ENCODE results near the gene ERC2. TPM values are rescaled to one million over a fixed set of nuclear protein-coding genes. Genes with fewer than 3 reads are reported as not detected.
A peak's percentile ranks its signal among the peaks of the same experiment; 100 is the strongest.

The ERC2 gene
- total RNA-seq, 6 donors from 2014 or later = 0.67 to 14.7 (median 1.3) TPM

- Histone ChIP-seq H3K36me3 (no peaks in the 10 kb centered on the region), H3K4me3 (peak overlapping the region; percentile 52 to 85 (median 67)), H3K4me1 (peaks cover 19 to 65% (median 36%) of the 10 kb centered on the region in 4 donors), H3K27ac (peak overlapping the region; percentile 65 to 82 (median 78)), H3K27me3 (peaks cover 0 to 16% (median 3%) of the 10 kb centered on the region in 4 donors), H3K9me3 (no peaks in the 10 kb centered on the region)
- peak; percentile 78 to 93 for DNase-seq
- WGBS, 2 donors = 2 to 3% methylated on average over 19 to 48 of the region's 49 CpGs
- TF ChIP-seq POLR2A (IDR thresholded peaks at IDR 0.05) (peak in 1 of 4 donors; percentile 49), CTCF (IDR thresholded peaks at IDR 0.05) (no peak), POLR2AphosphoS5 (IDR thresholded peaks at IDR 0.05) (no peak), EP300 (IDR thresholded peaks at IDR 0.05) (no peak)
- peak; percentile 31 to 34 for ATAC-seq (ENCODE audit: low FRiP score in 2 of 2)
Observed at GRCh38 chr3:55486101-55486856, 982.0 kb downstream of the ERC2 start.

- TF ChIP-seq POLR2AphosphoS5 (IDR thresholded peaks at IDR 0.05) = no peak
- peak; percentile 37 to 88 (median 59) for TF ChIP-seq CTCF (IDR thresholded peaks at IDR 0.05)
- no peaks in the 10 kb centered on the region for H3K36me3 ChIP-seq
- WGBS, 2 donors = 5 to 11% methylated on average over 31 to 57 of the region's 57 CpGs
- ATAC-seq (ENCODE audit: low FRiP score in 2 of 2) = peak; percentile 85 to 87
- peak; percentile 75 to 92 for DNase-seq
- H3K27ac ChIP-seq = peak overlapping the region; percentile 65 to 82 (median 78)
- no peaks in the 10 kb centered on the region for H3K9me3 ChIP-seq
- H3K4me1 ChIP-seq = peaks cover 19 to 69% (median 37%) of the 10 kb centered on the region in 4 donors
- peak overlapping the region in 3 of 4 donors; percentile 59 to 85 (median 75) for H3K4me3 ChIP-seq
- H3K27me3 ChIP-seq = peaks cover 0 to 16% (median 3%) of the 10 kb centered on the region in 4 donors
Observed at GRCh38 chr3:55484801-55485791, 983.2 kb downstream of the ERC2 start.

DNA sequence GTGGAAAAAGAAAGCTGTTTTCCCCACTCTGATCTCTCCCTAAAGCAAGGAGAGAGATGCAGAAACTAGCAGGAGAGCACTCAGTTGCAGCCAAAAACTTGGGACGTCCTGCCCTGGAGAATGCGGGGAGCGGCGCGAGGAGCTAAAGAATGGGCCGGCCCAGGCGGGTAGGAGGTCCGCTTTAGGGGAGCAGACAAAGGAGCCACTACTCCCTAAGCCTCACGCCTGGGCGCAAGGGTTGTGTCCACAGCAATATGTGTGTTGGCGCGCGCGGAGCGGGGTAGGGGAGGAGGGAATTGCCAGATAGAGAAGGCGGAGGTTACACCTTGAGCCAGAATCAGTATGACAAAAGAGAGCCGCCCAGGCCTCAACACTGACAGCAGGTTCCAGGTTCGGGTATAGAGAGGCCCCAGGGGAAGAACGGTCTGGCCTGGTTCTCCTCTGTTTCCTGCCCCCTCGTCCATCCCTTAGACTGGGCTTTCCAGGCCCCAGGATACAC is 984.0 kb downstream of the ERC2 start:
- Histone ChIP-seq H3K4me1 (peaks cover 13 to 60% (median 31%) of the 10 kb centered on the region in 4 donors), H3K9me3 (no peaks in the 10 kb centered on the region), H3K36me3 (no peaks in the 10 kb centered on the region), H3K27me3 (peaks cover 0 to 14% (median 1%) of the 10 kb centered on the region in 4 donors), H3K27ac (no peak overlapping the region), H3K4me3 (peak overlapping the region in 1 of 4 donors; percentile 85)
- DNase-seq = peak in 1 of 2 donors; percentile 45
- ATAC-seq (ENCODE audit: low FRiP score in 2 of 2) = no peak
- 52 to 55% methylated on average over 20 of the region's 20 CpGs for WGBS, 2 donors
- TF ChIP-seq CTCF (IDR thresholded peaks at IDR 0.05) = no peak
- no peak for TF ChIP-seq POLR2AphosphoS5 (IDR thresholded peaks at IDR 0.05)
- TF ChIP-seq EP300 (IDR thresholded peaks at IDR 0.05) = no peak
- no peak for TF ChIP-seq POLR2A (IDR thresholded peaks at IDR 0.05)

DNA sequence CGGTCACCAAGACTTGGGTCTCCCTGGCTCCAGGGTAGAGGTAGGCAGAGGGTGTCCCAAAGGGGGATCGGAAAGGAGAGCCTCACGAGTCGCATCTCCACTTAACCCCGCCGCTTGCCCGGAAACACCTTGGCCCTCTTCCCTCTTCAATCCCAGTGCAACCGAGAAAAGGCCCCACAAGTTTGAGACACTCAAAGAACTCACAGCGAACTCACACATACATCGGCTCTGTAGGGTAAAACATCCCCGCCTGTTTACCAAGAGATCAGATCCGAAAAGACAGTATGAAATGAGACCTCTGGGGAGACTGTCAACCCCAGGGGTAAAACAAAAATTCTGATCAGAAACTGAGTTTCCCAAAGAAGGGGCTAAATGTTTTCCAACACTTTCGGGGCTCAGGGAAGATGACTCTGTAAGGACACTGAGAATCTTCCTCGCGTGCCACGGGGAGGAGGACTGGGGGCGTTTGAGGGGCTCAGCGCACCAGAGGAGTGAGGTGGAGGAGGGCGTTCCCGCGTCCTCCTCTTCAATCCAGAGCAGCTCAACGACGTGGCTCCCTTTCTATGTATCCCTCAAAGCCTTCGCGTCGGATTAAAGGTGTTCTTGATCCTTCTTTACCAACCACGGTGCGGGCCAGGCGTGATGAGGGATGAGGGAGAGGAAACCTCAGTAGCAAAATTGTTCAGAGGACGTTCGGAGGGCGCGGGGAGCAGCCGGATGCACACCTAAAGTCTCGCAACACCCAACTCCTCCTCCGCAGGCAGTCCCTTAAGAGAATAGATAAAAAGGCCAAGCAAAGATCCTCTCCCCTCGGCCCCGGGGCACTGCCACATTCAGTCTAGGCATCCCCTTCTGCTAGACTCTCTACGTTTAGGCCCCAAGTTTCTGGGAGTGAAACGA is 984.8 kb downstream of the ERC2 start:
- Histone ChIP-seq H3K9me3 (no peaks in the 10 kb centered on the region), H3K4me3 (no peak overlapping the region), H3K36me3 (no peaks in the 10 kb centered on the region), H3K27ac (no peak overlapping the region), H3K27me3 (peaks cover 0 to 6% (median 1%) of the 10 kb centered on the region in 4 donors), H3K4me1 (peaks cover 6 to 53% (median 26%) of the 10 kb centered on the region in 4 donors)
- TF ChIP-seq EP300 (IDR thresholded peaks at IDR 0.05) = no peak
- no peak for TF ChIP-seq POLR2AphosphoS5 (IDR thresholded peaks at IDR 0.05)
- TF ChIP-seq POLR2A (IDR thresholded peaks at IDR 0.05) = no peak
- no peak for TF ChIP-seq CTCF (IDR thresholded peaks at IDR 0.05)
- ATAC-seq (ENCODE audit: low FRiP score in 2 of 2) = no peak
- peak in 1 of 2 donors; percentile 3 for DNase-seq
- WGBS, 2 donors = 37 to 53% methylated on average over 38 to 40 of the region's 40 CpGs

Data from upper lobe of left lung (tissue), 6 donors.